ENCODE data around the gene YTHDF1. TPM values are rescaled to one million over a fixed set of nuclear protein-coding genes. Genes with fewer than 3 reads are reported as not detected.
"Not testable (repeated sequence)": the region's sequence is repeated elsewhere in the genome, so short reads cannot be mapped to it uniquely, and the experiment has no call there.

Gene YTHDF1
- total and polyA plus RNA-seq, 2 donors (not counting 1 experiment from before 2014, with no cell fraction given) = 25.3 to 40.5 TPM

DNA sequence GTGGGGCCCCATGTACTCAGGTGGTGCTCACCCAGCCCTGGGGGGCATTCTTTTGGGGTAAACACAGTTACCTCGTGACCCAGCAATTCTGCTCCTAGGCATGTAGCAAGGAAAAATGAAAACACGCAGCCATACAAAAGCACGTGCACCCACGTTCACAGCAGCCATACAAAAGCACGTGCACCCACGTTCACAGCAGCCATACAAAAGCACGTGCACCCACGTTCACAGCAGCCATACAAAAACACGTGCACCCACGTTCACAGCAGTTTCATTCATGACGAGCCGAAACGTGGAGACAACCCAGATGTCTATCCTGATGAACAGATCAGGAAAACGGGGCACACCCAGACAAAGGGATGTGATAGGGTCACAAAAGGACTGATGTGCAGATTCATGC is 57.1 kb downstream of the YTHDF1 start:
- WGBS (ENCODE audit: insufficient coverage) = 93% methylated on average over 14 of the region's 14 CpGs
- H3K27me3 ChIP-seq (replicated peaks in 1 of 4; ENCODE audit: control extremely low read depth in 1 of 4, control insufficient read depth in 3 of 4, insufficient read depth in 4 of 4, low read length in 3 of 4) = peaks cover 0 to 9% (median 0%) of the 10 kb centered on the region in 4 experiments
- no peak for ATAC-seq (ENCODE audit: low read depth)
- no peak overlapping the region for H3K4me3 Mint-ChIP-seq
- H3K79me2 ChIP-seq (ENCODE audit: control insufficient read depth, insufficient read depth, low read length) = no peaks in the 10 kb centered on the region
- no peak overlapping the region for H3K9ac ChIP-seq (ENCODE audit: low read length)
- H3K9me3 ChIP-seq (ENCODE audit: control extremely low read depth in 1 of 3, control insufficient read depth in 2 of 3, insufficient read depth in 1 of 3, low read length in 2 of 3) = no peaks in the 10 kb centered on the region
- H3K4me1 ChIP-seq (ENCODE audit: control insufficient read depth in 2 of 2, insufficient read depth in 2 of 2, low read length in 2 of 2) = no peaks in the 10 kb centered on the region
- H3K4me1 Mint-ChIP-seq = no peaks in the 10 kb centered on the region
- no peaks in the 10 kb centered on the region for H3K36me3 ChIP-seq (replicated peaks in 1 of 2; ENCODE audit: control extremely low read depth in 1 of 2, control insufficient read depth in 1 of 2, extremely low read depth in 1 of 2, insufficient read depth in 2 of 2, low read length in 1 of 2)
- no peak overlapping the region for H3K4me3 ChIP-seq (ENCODE audit: control extremely low read depth in 1 of 5, extremely low read depth in 1 of 5, insufficient read depth in 1 of 5, low read depth in 2 of 5, low read length in 4 of 5)
- H2AFZ ChIP-seq (ENCODE audit: insufficient read depth, low read depth, low read length, poor library complexity, severe bottlenecking) = no peak overlapping the region
- intact Hi-C loops (cut with micrococcal nuclease) = no loop called here
- POLR2A ChIA-PET = no interaction called here
- no peak for TF ChIP-seq EZH2 (IDR thresholded peaks at IDR 0.05; ENCODE audit: borderline replicate concordance, insufficient read depth, low read depth, low read length, poor library complexity, severe bottlenecking)
- TF ChIP-seq, protein P1, sequence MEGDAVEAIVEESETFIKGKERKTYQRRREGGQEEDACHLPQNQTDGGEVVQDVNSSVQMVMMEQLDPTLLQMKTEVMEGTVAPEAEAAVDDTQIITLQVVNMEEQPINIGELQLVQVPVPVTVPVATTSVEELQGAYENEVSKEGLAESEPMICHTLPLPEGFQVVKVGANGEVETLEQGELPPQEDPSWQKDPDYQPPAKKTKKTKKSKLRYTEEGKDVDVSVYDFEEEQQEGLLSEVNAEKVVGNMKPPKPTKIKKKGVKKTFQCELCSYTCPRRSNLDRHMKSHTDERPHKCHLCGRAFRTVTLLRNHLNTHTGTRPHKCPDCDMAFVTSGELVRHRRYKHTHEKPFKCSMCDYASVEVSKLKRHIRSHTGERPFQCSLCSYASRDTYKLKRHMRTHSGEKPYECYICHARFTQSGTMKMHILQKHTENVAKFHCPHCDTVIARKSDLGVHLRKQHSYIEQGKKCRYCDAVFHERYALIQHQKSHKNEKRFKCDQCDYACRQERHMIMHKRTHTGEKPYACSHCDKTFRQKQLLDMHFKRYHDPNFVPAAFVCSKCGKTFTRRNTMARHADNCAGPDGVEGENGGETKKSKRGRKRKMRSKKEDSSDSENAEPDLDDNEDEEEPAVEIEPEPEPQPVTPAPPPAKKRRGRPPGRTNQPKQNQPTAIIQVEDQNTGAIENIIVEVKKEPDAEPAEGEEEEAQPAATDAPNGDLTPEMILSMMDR (IDR thresholded peaks at IDR 0.05) = no peak
- peaks cover 26% of the 10 kb centered on the region for H3K27me3 Mint-ChIP-seq
- DNase-seq = no peak
- H3K4me2 ChIP-seq (replicated peaks; ENCODE audit: low read depth, low read length, poor library complexity, severe bottlenecking) = no peak overlapping the region
- H3K27ac Mint-ChIP-seq = no peak overlapping the region
- H4K20me1 ChIP-seq (ENCODE audit: control insufficient read depth, insufficient read depth, low read length, poor library complexity, severe bottlenecking) = no peaks in the 10 kb centered on the region
- no peaks in the 10 kb centered on the region for H3K9me3 Mint-ChIP-seq (ENCODE audit: insufficient read depth)
- CTCF ChIA-PET = no interaction called here
- no peak overlapping the region for H3K27ac ChIP-seq (ENCODE audit: low read length in 2 of 2)

DNA sequence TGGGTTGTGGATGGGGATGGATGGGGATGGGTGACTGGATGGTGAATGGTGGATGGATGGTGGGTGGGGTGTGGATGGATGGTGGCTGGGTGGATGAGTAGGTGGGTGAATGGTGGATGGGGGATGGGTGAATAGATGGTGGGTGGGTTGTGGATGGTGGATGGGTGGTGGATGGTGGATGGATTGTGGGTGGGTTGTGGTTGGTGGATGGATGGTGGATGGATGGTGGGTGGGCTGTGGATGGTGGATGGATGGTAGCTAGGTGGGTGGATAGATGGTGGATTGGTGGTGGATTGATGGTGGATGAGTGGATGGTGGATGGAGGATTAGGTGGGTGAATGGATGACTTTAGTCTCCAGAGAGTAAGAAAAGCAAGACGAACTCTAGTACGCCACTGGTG is 57.6 kb downstream of the YTHDF1 start:
- Histone ChIP-seq H3K9me3 (ENCODE audit: control extremely low read depth in 1 of 3, control insufficient read depth in 2 of 3, insufficient read depth in 1 of 3, low read length in 2 of 3) (no peaks in the 10 kb centered on the region), H3K4me2 (replicated peaks; ENCODE audit: low read depth, low read length, poor library complexity, severe bottlenecking) (no peak overlapping the region), H3K9ac (ENCODE audit: low read length) (no peak overlapping the region), H3K4me1 (ENCODE audit: control insufficient read depth in 2 of 2, insufficient read depth in 2 of 2, low read length in 2 of 2) (no peaks in the 10 kb centered on the region), H3K27ac (ENCODE audit: low read length in 2 of 2) (no peak overlapping the region), H3K4me3 (ENCODE audit: control extremely low read depth in 1 of 5, extremely low read depth in 1 of 5, insufficient read depth in 1 of 5, low read depth in 2 of 5, low read length in 4 of 5) (no peak overlapping the region), H3K27me3 (replicated peaks in 1 of 4; ENCODE audit: control extremely low read depth in 1 of 4, control insufficient read depth in 3 of 4, insufficient read depth in 4 of 4, low read length in 3 of 4) (peaks cover 0 to 13% (median under 1%) of the 10 kb centered on the region in 4 experiments), H4K20me1 (ENCODE audit: control insufficient read depth, insufficient read depth, low read length, poor library complexity, severe bottlenecking) (no peaks in the 10 kb centered on the region), H2AFZ (ENCODE audit: insufficient read depth, low read depth, low read length, poor library complexity, severe bottlenecking) (no peak overlapping the region), H3K79me2 (ENCODE audit: control insufficient read depth, insufficient read depth, low read length) (no peaks in the 10 kb centered on the region), H3K36me3 (replicated peaks in 1 of 2; ENCODE audit: control extremely low read depth in 1 of 2, control insufficient read depth in 1 of 2, extremely low read depth in 1 of 2, insufficient read depth in 2 of 2, low read length in 1 of 2) (no peaks in the 10 kb centered on the region)
- H3K27ac Mint-ChIP-seq = no peak overlapping the region
- H3K4me3 Mint-ChIP-seq = no peak overlapping the region
- H3K4me1 Mint-ChIP-seq = no peaks in the 10 kb centered on the region
- DNase-seq (no peak), ATAC-seq (ENCODE audit: low read depth) (no peak)
- no peaks in the 10 kb centered on the region for H3K9me3 Mint-ChIP-seq (ENCODE audit: insufficient read depth)
- peaks cover 26% of the 10 kb centered on the region for H3K27me3 Mint-ChIP-seq
- intact Hi-C loops (cut with micrococcal nuclease) = no loop called here
- ChIA-PET CTCF (no interaction called here), POLR2A (no interaction called here)
- WGBS (ENCODE audit: insufficient coverage) = 100% methylated on average over 2 of the region's 2 CpGs
- TF ChIP-seq EZH2 (IDR thresholded peaks at IDR 0.05; ENCODE audit: borderline replicate concordance, insufficient read depth, low read depth, low read length, poor library complexity, severe bottlenecking) = no peak
- TF ChIP-seq, protein P1 (IDR thresholded peaks at IDR 0.05) = no peak

DNA sequence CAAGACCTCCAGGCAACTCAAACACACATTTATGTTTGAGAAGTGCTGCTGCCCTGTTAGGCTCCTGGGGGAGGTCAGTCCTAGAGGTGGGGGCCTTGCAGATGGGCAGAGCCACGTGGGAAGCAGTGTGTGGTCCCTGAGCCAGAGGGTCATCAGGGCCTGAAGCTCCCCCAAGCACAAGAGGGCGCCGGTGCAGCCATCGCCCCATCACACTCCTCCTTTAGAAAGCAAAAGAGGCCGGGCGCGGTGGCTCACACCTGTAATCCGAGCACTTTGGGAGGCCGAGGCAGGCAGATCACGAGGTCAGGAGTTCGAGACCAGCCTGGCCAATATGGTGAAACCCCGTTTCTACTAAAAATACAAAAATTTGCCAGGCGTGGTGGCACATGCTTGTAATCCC is 58.5 kb downstream of the YTHDF1 start:
- intact Hi-C loops (cut with micrococcal nuclease); H4K20me1 ChIP-seq (ENCODE audit: control insufficient read depth, insufficient read depth, low read length, poor library complexity, severe bottlenecking); ATAC-seq (ENCODE audit: low read depth); CTCF ChIA-PET; H3K36me3 ChIP-seq (replicated peaks in 1 of 2; ENCODE audit: control extremely low read depth in 1 of 2, control insufficient read depth in 1 of 2, extremely low read depth in 1 of 2, insufficient read depth in 2 of 2, low read length in 1 of 2); H3K4me3 Mint-ChIP-seq; H3K9ac ChIP-seq (ENCODE audit: low read length); POLR2A ChIA-PET; H3K4me2 ChIP-seq (replicated peaks; ENCODE audit: low read depth, low read length, poor library complexity, severe bottlenecking); H3K4me3 ChIP-seq (ENCODE audit: control extremely low read depth in 1 of 5, extremely low read depth in 1 of 5, insufficient read depth in 1 of 5, low read depth in 2 of 5, low read length in 4 of 5); DNase-seq; H3K79me2 ChIP-seq (ENCODE audit: control insufficient read depth, insufficient read depth, low read length); H3K27ac Mint-ChIP-seq; H3K27ac ChIP-seq (ENCODE audit: low read length in 2 of 2); H3K4me1 ChIP-seq (ENCODE audit: control insufficient read depth in 2 of 2, insufficient read depth in 2 of 2, low read length in 2 of 2); H3K4me1 Mint-ChIP-seq; H2AFZ ChIP-seq (ENCODE audit: insufficient read depth, low read depth, low read length, poor library complexity, severe bottlenecking); H3K9me3 Mint-ChIP-seq (ENCODE audit: insufficient read depth); H3K9me3 ChIP-seq (ENCODE audit: control extremely low read depth in 1 of 3, control insufficient read depth in 2 of 3, insufficient read depth in 1 of 3, low read length in 2 of 3): not testable (repeated sequence)
- WGBS (ENCODE audit: insufficient coverage) = 90% methylated on average over 13 of the region's 13 CpGs
- H3K27me3 ChIP-seq (replicated peaks in 1 of 4; ENCODE audit: control extremely low read depth in 1 of 4, control insufficient read depth in 3 of 4, insufficient read depth in 4 of 4, low read length in 3 of 4) = peaks cover 0 to 20% (median 3%) of the 10 kb centered on the region in 4 experiments
- H3K27me3 Mint-ChIP-seq = peaks cover 26% of the 10 kb centered on the region
